GM19238 (cell line): ENCODE measurements around the gene STX4.

Source experiments
- DNase-seq: peaks from one replicate; pipeline ENCODE4 v3.0.0; 2011; ENCODE audit warnings: low spot score; ENCODE audit not compliant: insufficient read length

STX4 gene

GRCh38 chr16:31083556-31083955 lies 50.2 kb downstream of the STX4 start:
- DNase-seq = no peak

GRCh38 chr16:31083981-31084380 lies 50.6 kb downstream of the STX4 start:
- DNase-seq = no peak

GRCh38 chr16:31084584-31085302 lies 51.4 kb downstream of the STX4 start:
- no peak for DNase-seq

- DNase-seq = no peak
These were observed 52.1 kb downstream of the STX4 start for GRCh38 chr16:31085411-31085810.

- no peak for DNase-seq
These were observed 52.7 kb downstream of the STX4 start for GRCh38 chr16:31085873-31086628.

- no peak for DNase-seq
These were observed 53.2 kb downstream of the STX4 start for GRCh38 chr16:31086629-31086906.

GRCh38 chr16:31087481-31087880 lies 54.1 kb downstream of the STX4 start:
- DNase-seq = no peak

GRCh38 chr16:31087971-31088370 lies 54.6 kb downstream of the STX4 start:
- DNase-seq = no peak

GRCh38 chr16:31088459-31089183 lies 55.3 kb downstream of the STX4 start, which contains the start of gene PRSS53:
Gene PRSS53 (minus strand): TSS chr16:31088943. CDS start chr16:31088809, 134 bp downstream.
- DNase-seq = no peak

- no peak for DNase-seq
These were observed 55.8 kb downstream of the STX4 start for GRCh38 chr16:31089199-31089598.
